HG03159 (cell line): ENCODE measurements around the gene PLPP3.
"Not testable (repeated sequence)": the region's sequence is repeated elsewhere in the genome, so short reads cannot be mapped to it uniquely, and the experiment has no call there.

Experiments used
- ATAC-seq: cut with Tn5 transposase; IDR thresholded peaks from one replicate; pipeline ENCODE4 v1.9.1; 2021; ENCODE audit warnings: mild to moderate bottlenecking, moderate library complexity; ENCODE audit not compliant: unreplicated experiment

Gene PLPP3

DNA sequence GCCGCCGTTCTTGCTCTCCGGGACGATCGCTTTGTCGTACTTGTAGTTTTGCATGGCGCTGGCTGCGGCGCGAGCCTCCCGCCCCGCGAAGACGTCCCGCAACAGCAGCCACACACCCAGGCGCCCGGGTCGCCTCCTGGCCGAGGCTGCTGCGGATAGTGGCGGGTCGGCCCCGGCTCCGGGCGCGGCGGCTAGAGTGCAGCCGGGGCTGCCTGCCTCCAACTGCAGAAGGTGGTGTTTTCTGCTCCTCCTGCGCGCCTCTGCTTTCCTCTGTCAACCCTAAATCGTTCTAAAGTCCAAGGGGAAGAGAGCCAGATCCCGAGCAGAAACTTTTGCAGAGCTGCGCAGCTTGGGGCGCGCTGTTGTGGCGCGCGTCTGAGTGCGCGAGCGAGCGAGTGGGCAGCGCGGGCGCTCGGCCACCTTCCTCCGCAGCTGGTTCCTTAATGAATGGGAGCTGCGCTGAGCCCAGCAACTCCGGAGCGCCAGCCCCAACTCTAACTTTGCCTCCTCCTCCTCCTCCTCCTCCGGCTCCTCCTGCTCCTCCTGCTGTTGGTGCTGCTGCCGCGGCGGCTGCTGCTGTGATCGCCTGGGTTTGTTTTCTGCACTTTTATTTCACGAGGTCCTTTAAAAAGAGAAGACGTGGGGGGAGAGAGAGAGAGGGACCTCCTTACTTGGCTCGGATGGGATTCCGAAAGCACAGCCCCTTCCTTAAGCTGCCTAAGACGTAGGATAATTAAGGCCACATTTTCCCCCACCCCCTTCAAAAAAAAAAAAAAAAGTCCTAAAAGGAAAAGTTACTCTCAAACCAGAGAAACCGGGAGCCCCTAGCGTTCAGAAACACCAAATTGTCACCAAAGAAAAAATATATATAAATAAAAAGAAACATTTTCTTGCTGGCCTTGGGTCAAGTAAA, at the start of gene PLPP3:
Gene PLPP3, minus strand, starts transcription at position 601 of the 913 bp plus-strand sequence. Its CDS starts 547 bp downstream, at position 54.
- no peak for ATAC-seq

DNA sequence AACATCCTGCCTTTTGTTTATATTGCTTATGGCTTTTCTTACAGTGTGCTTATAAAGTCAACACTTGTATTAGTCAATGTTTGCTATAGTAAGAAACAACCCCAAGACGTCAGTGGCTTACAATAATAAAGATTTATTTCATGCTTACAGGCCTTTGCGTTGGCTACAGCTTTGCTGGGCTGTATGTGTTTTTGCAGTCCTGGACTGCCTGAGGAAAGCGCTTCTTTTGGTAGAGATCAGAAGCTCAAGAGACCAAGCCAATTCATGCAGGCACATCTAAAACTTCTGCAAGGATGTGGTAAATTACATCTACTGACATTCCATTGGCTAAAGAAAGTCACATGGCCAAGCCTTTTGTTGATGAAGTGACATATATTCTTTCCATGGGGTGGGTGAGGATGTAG, 48.3 kb upstream of the PLPP3 start:
- no peak for ATAC-seq

DNA sequence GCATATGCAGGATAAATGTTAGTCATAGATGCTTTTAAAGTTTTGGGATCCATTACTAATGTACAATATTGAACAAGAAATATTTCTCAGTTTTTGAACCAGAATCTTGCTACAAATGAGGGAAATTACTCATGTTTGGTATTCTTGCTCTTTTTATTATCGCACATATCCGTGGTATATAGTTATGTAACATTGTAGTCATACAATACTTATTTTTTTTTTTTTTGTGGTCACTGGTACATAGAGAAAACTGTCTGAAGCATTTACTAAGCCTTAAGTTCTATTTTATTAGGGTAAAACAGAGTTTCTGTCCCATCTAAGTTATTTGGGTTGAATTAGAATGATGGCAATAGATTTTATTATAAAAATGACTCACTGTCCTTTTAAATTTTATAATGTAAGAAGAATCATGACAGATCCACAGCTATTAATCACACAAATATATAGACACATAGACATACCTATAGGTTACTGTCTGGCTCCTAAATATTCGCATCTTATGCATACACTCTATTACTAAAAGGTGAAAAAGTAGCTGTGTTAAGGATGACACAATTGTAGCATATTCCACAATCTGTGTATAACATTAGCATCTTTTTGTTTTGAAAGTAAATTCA, 47.8 kb upstream of the PLPP3 start:
- ATAC-seq: no peak

DNA sequence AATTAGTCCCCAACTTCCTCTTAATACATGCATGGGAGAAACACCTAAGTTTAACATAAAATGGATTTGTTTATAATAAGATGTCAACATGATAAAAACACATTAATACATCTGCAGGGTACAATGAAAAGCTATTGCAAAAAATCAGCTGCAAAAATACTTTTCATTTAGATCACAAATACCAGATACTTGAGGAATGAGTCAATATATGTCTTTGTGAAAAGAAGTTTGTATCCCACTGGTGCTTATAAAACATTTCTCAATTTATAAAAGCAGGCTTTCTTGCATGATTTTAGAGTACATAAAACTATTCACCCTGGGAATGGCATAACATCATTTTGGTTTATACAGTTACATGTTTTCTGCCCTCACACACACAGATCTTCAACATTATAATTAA, 47.2 kb upstream of the PLPP3 start:
- ATAC-seq: no peak

DNA sequence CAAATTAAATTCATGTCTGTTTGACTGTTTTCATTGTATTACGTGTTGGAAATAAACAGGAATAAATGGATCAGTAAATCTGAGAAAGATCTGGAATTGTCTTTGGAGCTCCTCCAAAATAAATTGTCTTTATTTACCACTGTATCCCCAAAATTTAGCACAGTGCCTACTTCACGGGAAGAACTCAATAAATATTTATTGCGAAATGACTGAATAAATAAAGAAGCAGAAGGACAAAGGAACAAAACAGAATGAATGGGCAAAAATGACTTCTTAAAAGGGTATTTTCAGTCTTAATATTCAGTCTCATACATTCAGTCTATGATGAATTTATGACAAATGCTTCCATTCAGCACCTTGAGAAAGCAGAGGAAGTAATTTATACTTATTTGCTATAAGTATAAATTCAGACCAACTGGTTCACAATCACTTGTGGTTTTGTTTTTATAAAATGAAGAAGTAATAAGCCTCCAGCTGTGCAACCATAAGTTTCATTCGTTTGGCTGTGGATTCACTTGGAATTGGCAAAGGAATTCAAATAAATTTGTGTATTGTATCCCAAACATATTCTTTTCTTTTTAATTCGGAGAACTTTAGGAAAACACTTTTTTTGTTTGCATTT, 46.6 kb upstream of the PLPP3 start:
- no peak for ATAC-seq

DNA sequence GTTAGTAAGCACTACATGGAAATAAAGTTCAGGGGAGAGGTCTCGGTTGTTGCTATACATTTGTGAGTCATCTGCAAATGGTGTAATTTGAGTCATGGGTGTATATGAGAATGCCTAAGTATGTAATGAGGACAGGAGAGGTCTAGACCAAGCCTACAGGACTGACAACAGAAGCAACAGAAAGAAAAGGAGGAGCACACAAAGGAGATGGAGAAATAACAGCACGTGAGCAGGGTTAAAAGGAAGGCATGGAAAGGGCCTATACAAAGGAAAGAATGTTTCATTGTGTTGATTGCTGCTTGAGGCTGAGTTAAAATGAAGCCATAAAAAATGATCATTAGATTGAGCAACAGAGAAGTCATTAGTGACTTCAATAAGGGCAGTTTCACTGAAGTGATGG, 37.8 kb upstream of the PLPP3 start:
- ATAC-seq: no peak

DNA sequence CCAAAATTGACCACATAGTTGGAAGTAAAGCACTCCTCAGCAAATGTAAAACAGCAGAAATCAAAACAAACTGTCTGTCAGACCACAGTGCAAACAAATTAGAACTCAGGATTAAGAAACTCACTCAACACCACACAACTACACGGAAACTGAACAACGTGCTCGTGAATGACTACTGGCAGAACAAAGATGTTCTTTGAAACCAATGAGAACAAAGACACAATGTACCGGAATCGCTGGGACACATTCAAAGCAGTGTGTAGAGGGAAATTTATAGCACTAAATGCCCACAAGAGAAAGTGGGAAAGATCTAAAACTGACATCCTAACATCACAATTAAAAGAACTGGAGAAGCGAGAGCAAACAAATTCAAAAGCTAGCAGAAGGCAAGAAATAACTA, 31.4 kb upstream of the PLPP3 start:
- not testable (repeated sequence) for ATAC-seq

DNA sequence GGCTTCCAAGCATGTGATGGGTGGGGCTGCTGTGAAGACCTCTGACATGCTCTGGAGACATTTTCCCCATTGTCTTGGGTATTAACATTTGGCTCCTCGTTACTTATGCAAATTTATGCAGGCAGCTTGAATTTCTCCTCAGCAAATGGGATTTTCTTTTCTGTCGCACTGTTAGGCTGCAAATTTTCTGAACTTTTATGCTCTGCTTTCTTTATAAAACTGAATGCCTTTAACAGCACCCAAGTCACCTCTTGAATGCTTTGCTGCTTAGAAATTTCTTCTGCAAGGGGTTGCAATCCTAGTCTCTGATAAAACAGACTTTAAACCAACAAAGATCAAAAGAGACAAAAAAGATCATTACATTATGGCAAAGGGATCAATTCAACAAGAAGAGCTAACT, 30.7 kb upstream of the PLPP3 start:
- ATAC-seq: not testable (repeated sequence)

DNA sequence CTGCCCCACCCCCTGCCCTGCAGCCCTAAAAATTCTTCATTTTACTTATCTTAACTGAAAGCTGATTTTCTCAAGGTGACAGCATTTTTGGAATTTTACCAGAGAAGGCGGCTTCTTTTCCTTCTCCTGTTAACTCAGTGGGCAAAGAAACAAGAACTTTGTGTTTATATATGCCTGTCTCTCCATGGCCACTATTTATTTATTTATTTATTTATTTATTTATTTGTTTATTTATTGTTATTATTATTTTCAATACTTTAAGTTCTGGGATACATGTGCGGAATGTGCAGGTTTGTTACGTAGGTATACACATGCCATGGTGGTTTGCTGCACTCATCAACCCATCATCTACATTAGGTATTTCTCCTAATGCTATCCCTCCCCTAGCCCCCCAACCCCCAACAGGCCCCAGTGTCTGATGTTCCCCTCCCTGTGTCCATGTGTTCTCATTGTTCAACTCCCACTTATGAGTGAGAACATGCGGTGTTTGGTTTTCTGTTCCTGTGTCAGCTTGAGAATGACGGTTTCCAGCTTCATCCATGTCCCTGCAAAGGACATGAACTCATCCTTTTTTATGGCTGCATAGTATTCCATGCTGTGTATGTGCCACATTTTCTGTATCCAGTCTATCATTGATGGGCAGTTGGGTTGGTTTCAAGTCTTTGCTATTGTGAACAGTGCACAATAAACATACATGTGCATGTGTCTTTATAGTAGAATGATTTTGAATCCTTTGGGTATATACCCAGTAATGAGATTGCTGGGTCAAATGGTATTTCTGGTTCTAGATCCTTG, 16.2 kb upstream of the PLPP3 start:
- not testable (repeated sequence) for ATAC-seq

DNA sequence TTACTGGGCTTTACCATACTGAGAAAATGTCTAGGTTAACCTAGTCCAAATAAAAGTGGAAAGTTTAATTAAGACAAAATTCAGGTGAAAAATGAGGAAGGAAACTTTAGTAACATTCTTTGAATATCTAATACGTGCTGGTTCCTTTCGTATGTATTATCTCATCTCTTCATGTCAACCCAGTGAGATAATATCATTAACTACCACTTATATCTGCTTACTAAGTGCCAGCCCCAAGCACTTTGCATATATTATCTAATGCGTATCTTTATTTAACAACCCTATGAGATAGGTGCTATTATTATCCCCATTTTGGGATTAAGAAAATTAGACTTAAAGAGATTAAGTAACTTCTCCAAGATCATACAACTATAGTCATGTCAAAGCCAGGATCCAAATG, 12.5 kb upstream of the PLPP3 start:
- ATAC-seq: no peak

DNA sequence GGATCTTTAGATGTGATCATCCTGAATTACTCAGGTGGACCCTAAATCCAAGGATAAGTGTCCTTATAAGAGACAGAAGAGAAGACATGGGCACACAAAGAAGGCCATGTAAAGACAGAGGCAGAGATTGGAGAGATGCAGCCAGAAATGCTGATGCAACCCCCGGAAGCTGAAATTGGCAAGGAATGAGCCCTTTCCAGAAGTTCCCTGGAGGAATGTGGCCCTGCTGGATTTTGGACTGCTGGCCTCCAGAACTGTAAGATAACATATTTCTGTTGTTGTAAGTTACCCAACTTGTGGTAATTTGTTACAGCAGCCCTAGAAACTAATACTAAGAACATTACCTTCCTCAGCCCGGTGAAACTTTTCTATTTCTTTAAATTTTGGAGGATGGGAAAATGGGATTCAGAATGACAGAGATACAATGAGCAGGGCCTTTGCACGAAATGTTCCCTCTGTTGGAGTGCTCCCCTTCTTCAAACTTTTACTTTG, 11.2 kb upstream of the PLPP3 start:
- ATAC-seq: no peak

DNA sequence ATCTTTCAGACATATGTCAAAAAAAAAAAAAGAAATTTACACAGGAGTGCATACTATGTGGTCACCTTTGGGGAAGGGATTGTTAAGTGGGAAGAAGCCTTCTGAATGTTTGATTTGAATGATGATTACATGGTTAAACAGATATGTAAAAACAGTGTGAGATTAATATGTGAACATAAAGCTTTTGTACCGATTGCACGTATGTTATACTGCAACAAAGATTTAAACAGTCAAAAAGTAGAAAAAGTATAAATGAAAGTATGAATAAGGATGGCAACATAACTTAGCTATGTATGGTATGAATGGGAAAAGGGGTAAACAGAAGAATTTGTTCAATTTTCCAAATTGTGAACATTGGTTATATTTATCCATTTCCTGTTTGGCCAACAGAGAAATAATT, 10.0 kb upstream of the PLPP3 start:
- ATAC-seq: no peak

DNA sequence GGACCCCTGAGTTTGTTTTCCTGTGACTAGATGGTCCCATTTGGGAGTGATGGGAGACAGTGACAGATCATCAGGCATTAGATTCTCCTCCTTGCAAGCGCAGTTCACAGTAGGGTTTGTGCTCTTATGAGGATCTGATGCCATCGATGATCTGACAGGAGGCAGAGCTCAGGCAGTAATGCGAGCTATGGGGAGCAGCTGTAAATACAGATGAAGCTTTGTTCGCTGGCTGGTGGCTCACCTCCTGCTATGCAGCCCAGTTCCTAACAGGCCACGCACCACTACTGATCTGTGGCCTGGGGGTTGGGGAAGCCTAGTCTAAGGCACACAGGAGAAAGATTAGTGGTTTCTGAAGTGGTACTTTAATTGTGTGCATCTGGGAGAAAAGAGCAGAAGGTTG, 7.1 kb upstream of the PLPP3 start:
- no peak for ATAC-seq

DNA sequence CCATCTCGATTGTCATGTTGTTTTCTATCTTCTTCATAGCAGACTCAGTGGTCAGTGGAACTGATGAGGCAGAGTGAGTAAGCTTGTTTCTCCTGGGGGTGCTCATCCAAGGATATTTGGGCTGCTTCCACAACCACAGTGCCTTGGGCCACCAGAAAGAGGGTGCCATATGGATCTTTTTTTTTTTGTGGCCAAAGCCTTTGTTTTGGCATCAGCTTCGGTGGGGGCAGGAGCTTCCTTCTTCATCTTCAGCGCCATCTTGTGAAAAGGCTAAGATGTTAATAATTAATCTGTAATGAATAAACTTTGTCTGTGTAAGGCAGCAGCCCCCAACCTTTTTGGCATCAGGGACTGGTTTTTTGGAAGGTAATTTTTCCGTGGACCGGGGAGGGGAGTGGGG, 6.6 kb upstream of the PLPP3 start:
- no peak for ATAC-seq

DNA sequence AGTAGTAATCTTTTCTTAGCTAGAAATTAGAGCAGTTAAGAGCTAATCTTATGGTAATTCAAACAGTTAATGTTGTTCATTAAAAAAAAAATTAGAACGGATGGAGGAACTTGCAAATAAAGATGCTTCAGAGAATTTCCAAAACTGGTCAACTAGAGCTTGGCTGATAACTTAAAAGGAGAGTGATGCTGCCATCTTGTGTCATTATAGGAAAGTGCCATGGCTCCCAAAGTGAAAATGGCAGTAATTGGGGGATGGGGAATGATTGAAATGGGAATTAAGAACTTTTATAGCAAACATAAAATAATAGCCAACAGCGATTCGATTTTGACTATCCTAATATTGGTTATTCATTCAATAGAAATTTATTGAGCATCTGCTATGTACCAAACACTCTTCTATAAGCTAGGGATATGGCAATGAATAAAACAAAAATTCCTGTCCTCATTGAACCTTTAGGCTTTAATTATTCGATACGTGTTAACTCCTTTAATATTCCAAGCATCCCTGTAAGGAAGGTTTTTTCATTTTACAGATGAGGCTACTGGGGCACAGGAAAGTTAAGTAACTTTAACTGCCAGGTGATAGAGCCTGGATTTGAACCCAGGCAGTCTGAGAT, 5.7 kb upstream of the PLPP3 start:
- peak; percentile 72 for ATAC-seq

DNA sequence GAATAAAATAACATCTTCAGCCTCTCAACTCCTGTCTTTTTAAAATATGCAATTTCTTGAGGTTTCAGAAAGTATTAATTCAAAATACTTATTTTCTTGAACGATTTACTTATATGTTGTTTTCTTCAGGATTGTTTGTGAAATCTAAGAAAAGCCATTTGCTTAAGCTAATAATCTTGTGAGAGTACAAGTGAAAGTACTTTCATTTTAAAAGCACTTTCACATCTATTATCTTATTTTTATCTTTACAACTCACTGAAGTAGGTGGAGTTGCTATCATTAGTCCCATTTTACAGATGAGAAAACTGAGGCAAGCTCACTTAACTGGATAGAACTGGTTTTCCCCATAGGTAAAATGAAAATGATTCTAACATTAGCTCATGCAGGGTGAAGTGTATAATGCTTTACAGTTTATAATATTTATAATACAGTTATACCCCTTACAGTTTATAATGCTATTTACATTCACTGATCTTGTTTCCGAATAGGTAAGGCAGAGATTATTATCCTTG, 4.7 kb upstream of the PLPP3 start:
- ATAC-seq: no peak

DNA sequence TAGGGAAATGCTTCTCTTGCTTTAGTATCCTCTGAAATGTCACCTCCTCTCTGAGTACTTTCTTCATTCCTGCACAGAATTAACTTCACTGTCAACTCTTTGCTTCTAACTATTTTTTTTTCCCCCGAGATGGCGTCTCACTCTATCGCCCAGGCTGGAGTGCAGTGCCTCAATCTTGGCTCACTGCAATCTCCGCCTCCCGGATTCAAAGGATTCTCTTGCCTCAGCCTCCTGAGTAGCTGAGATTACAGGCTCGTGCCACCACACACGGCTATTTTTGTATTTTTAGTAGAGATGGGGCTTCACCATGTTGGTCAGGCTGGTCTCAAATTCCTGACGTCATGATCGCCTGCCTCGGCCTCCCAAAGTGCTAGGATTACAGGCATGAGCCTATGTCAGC, 1.4 kb upstream of the PLPP3 start:
- no peak for ATAC-seq

DNA sequence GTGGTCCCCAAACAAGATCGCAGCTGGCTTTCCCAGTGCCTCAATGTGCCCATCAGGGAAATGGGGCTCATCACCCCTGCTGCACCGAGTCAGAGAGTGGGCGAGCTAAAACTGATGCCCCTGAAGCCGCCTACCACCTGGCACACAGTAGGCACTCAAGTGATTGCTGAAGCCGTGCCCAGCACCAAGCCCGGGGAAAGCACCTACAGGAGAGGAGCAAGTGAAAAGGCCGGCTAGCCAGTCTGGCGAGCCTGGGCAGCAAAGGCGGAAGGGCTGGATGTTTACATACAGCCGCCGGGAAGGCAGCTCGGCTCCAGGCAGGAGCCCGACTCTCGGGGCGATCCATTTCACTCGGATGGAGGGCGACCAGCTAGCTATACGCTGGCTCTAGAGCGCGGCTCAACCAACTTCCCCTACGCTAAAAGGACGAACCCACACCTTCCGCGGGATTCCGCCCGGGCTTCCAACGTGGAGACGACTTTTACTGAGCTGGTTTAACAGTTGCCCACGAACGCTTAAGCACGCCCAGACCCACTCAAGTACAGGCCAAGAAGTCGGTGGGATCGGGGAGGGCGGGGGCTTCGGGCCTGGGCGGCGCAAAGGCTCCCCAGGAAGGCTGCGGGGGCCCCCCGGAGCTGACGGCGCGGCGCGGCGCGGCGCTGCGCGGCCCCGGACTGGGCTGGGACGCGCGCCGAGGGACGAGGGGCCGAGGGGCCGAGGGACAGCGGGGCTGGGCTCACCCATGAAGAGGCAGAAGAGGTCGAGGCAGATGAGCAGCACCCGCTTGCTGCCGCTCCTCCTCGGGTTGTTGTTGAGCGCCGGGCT, 1.0 kb downstream of the PLPP3 start:
- no peak for ATAC-seq

DNA sequence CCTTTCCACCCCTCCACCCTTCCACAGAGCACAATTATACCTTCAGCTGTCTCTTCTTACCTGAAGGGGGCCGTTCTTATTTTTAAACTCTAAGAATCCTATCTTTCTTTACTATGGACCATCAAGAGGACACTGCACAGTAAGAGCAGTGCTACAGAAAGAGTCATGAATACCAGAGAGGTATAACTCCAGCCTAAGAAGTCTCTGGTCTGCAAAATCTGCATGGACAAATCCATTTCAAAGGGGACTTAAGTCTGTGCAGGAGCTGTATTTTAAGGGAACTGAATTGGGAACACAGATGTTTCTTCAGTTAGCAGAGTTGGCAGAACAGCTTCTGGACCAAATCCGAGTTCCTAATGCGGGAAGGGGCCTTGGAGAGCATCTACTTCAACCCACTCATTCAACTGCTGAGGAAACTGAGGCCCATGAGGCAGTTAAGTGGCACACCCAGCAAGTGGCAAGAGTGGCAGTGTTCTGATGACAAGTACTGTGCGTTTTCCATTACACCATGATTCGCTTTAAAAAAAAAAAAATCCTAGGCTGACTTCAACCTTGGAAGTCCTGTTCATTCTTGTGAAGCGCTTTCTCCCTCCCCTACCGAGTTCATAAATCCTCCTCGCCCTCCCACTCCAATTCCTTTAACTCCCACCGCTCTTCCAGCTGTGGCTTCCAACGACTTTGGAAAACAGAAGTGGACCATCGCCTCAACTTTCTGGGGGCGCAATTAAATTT, 1.8 kb downstream of the PLPP3 start:
- no peak for ATAC-seq
